DOHH2 (cell line): Measurements from ENCODE around the gene UBE2V1.

Experiments used
- H3F3A ChIP-seq: fragments of 200-600 bp; sonication (generic), shearing (Covaris generic); 2 replicates; pipeline ENCODE4 v1.6.0; 2016; ENCODE audit warnings: antibody characterized with exemption, mild to moderate bottlenecking; ENCODE audit not compliant: control insufficient read depth, insufficient read depth
- H3K27ac ChIP-seq: fragments of 200-600 bp; sonication (generic); 2 replicates; pipeline ENCODE4 v1.5.1; 2014; ENCODE audit warnings: low read depth, mild to moderate bottlenecking, low read length, moderate library complexity
- H3K27me3 ChIP-seq: fragments of 200-600 bp; sonication (generic); 2 replicates; pipeline ENCODE4 v1.6.1; 2014; ENCODE audit warnings: mild to moderate bottlenecking, low read length, mixed read lengths; ENCODE audit not compliant: control insufficient read depth
- H3K36me3 ChIP-seq: fragments of 200-600 bp; sonication (generic); 2 replicates; pipeline ENCODE4 v1.6.1; 2014; ENCODE audit warnings: mild to moderate bottlenecking, low read length, moderate library complexity, mixed read lengths; ENCODE audit not compliant: control insufficient read depth
- H3K4me1 ChIP-seq: fragments of 200-600 bp; sonication (generic); 2 replicates; pipeline ENCODE4 v1.6.1; 2014; ENCODE audit warnings: mild to moderate bottlenecking, low read length, mixed read lengths; ENCODE audit not compliant: control insufficient read depth
- H3K4me2 ChIP-seq: fragments of 200-600 bp; sonication (generic); 2 replicates; pipeline ENCODE4 v1.6.0; 2014; ENCODE audit warnings: mild to moderate bottlenecking, low read length, moderate library complexity
- H3K4me3 ChIP-seq: fragments of 200-600 bp; sonication (generic); 2 replicates; pipeline ENCODE4 v1.5.1; 2014; ENCODE audit warnings: mild to moderate bottlenecking, low read length, mixed read lengths
- H3K79me2 ChIP-seq: fragments of 200-600 bp; sonication (generic); 2 replicates; pipeline ENCODE4 v1.6.1; 2014; ENCODE audit warnings: mild to moderate bottlenecking, low read length, mixed read lengths; ENCODE audit not compliant: control insufficient read depth
- H3K9me2 ChIP-seq: fragments of 200-600 bp; sonication (generic); replicated peaks from 2 replicates; pipeline ENCODE4 v1.6.1; 2014; ENCODE audit warnings: mild to moderate bottlenecking, low read length, mixed read lengths; ENCODE audit not compliant: control insufficient read depth
- H3K9me3 ChIP-seq: fragments of 200-600 bp; sonication (generic); 2 replicates; pipeline ENCODE4 v1.6.1; 2014; ENCODE audit warnings: antibody characterized with exemption, low read length, mixed read lengths; ENCODE audit not compliant: control insufficient read depth, insufficient read depth
- H4K20me1 ChIP-seq: fragments of 200-600 bp; sonication (generic); 2 replicates; pipeline ENCODE4 v1.6.0; 2014; ENCODE audit warnings: low read depth, mild to moderate bottlenecking, antibody characterized with exemption, low read length, moderate library complexity; ENCODE audit not compliant: control insufficient read depth, insufficient read depth
- CTCF ChIP-seq: fragments of 200-600 bp; sonication (generic); IDR thresholded peaks from one replicate; pipeline ENCODE4 v1.5.1; 2014; ENCODE audit warnings: antibody characterized with exemption, mild to moderate bottlenecking, low read depth, low read length; ENCODE audit not compliant: poor library complexity, severe bottlenecking
- EZH2phosphoT487 ChIP-seq: fragments of 200-600 bp; sonication (generic); IDR thresholded peaks from 2 replicates; pipeline ENCODE4 v1.6.1; 2017; ENCODE audit warnings: borderline replicate concordance, mild to moderate bottlenecking, antibody characterized with exemption, low read length, moderate library complexity, mixed read lengths

UBE2V1 gene

GRCh38 chr20:50040432-50041245 lies 72.3 kb downstream of the UBE2V1 start:
- H3K79me2 ChIP-seq: no peaks in the 10 kb centered on the region
- H3F3A ChIP-seq: no peaks in the 10 kb centered on the region
- no peaks in the 10 kb centered on the region for H4K20me1 ChIP-seq
- no peaks in the 10 kb centered on the region for H3K36me3 ChIP-seq
- peaks cover 12% of the 10 kb centered on the region for H3K4me1 ChIP-seq
- TF ChIP-seq EZH2phosphoT487 (no peak), CTCF (no peak)
- no peak overlapping the region for H3K27ac ChIP-seq
- H3K27me3 ChIP-seq: peaks cover 4% of the 10 kb centered on the region; the same call in 1 of the 2 replicates
- H3K9me2 ChIP-seq: no peaks in the 10 kb centered on the region
- peak overlapping the region; percentile 56 for H3K4me2 ChIP-seq
- no peaks in the 10 kb centered on the region for H3K9me3 ChIP-seq
- no peak overlapping the region; the same call in 1 of the 2 replicates for H3K4me3 ChIP-seq

- Histone ChIP-seq H3F3A (no peaks in the 10 kb centered on the region), H3K27me3 (peaks cover 4% of the 10 kb centered on the region; the same call in 1 of the 2 replicates), H3K27ac (no peak overlapping the region), H3K79me2 (no peaks in the 10 kb centered on the region), H3K4me1 (peaks cover 12% of the 10 kb centered on the region), H3K4me2 (no peak overlapping the region), H3K36me3 (no peaks in the 10 kb centered on the region), H3K9me2 (no peaks in the 10 kb centered on the region), H3K4me3 (no peak overlapping the region), H4K20me1 (no peaks in the 10 kb centered on the region), H3K9me3 (no peaks in the 10 kb centered on the region)
- no peak for TF ChIP-seq CTCF
- no peak for TF ChIP-seq EZH2phosphoT487
Measured at GRCh38 chr20:50039706-50040431, 73.1 kb downstream of the UBE2V1 start.

GRCh38 chr20:50038574-50038991 lies 74.4 kb downstream of the UBE2V1 start:
- H3K27me3 ChIP-seq: peaks cover 4% of the 10 kb centered on the region; the same call in 1 of the 2 replicates
- no peak overlapping the region for H3K27ac ChIP-seq
- peaks cover 12% of the 10 kb centered on the region for H3K4me1 ChIP-seq
- no peak overlapping the region for H3K4me2 ChIP-seq
- H3F3A ChIP-seq: no peaks in the 10 kb centered on the region
- no peaks in the 10 kb centered on the region for H3K36me3 ChIP-seq
- H3K9me2 ChIP-seq: no peaks in the 10 kb centered on the region
- H3K9me3 ChIP-seq: no peaks in the 10 kb centered on the region
- no peak overlapping the region for H3K4me3 ChIP-seq
- H3K79me2 ChIP-seq: no peaks in the 10 kb centered on the region
- no peaks in the 10 kb centered on the region for H4K20me1 ChIP-seq
- no peak for TF ChIP-seq EZH2phosphoT487
- TF ChIP-seq CTCF: no peak
